Activated CD8-positive, alpha-beta T cell treated with anti-CD3 and anti-CD28 coated beads, Interleukin-2, amount 10 ng/mL, durations not matched to agents 7 days and 5 days (primary cell): ENCODE results near the gene LRRC3. TPM values are rescaled to one million over a fixed set of nuclear protein-coding genes. Genes with fewer than 3 reads are reported as not detected.

Source experiments
- ATAC-seq: fragments of 150-1000 bp; cut with Tn5 transposase; one replicate; pipeline ENCODE4 v1.10.0; 2021; ENCODE audit warnings: moderate library complexity
- CTCF ChIA-PET: fragments of 350-600 bp; sonication (Branson Sonifier 250); formaldehyde crosslinking; loops from one replicate; lab custom pipeline; 2021; ENCODE audit warnings: antibody characterized with exemption; lab: Charles Lee
- POLR2A ChIA-PET: fragments of 350-600 bp; sonication (Branson Sonifier 250); formaldehyde crosslinking; loops from one replicate; lab custom pipeline; 2021; ENCODE audit warnings: antibody characterized with exemption; lab: Charles Lee
- DNase-seq: peaks from one replicate; pipeline ENCODE4 v3.0.0-alpha.2; 2020
- H3K27ac Mint-ChIP-seq: one replicate; pipeline ENCODE4 v1.8.0; 2021; ENCODE audit warnings: mild to moderate bottlenecking, mixed read lengths
- H3K27me3 Mint-ChIP-seq: one replicate; pipeline ENCODE4 v1.8.0; 2021; ENCODE audit warnings: low read depth, mixed read lengths
- H3K36me3 Mint-ChIP-seq: one replicate; pipeline ENCODE4 v1.8.0; 2021; ENCODE audit warnings: low read depth, mixed read lengths
- H3K4me1 Mint-ChIP-seq: one replicate; pipeline ENCODE4 v1.8.0; 2021; ENCODE audit warnings: low read depth, mixed read lengths
- H3K4me3 Mint-ChIP-seq: one replicate; pipeline ENCODE4 v1.8.0; 2021; ENCODE audit warnings: mild to moderate bottlenecking, mixed read lengths
- H3K9me3 Mint-ChIP-seq: one replicate; pipeline ENCODE4 v1.8.0; 2022; ENCODE audit warnings: mixed read lengths; ENCODE audit not compliant: insufficient read depth
- total RNA-seq, 2 experiments: library from RNA; stranded (reverse); gene quantifications; one replicate each; pipeline ENCODE4 v1.2.3, GENCODE V29; 2021

Gene LRRC3
- total RNA-seq, 2 experiments from 2014 or later = 3.2 to 3.4 TPM

DNA sequence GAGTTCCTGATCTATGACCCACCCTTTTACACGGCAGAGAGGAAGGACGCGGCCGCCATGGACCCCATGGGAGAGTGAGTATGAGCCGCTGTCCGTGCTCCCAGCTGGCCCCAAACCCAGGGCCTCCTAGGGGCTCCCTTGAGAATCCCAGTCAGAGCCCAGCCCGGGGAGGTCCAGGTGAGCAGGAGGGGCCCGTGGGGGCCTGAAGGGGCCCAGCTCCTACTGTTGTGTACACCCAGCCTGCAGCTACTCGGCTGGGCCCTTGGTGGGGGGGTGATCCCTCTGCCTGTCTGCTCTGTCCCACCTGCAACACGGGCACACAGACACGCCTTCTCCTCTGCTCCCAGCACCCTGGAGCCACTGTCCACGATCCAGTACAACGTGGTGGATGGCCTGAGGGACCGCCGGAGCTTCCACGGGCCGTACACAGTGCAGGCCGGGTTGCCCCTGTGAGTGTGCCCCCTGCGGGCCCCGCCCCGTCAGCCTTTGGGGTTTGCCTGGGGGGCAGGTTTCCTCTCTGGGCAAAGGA, 28.6 kb upstream of the LRRC3 start:
- peaks cover 30% of the 10 kb centered on the region for H3K36me3 Mint-ChIP-seq
- ATAC-seq (no peak), DNase-seq (no peak)
- ChIA-PET POLR2A (no interaction called here), CTCF (no interaction called here)
- no peaks in the 10 kb centered on the region for H3K27me3 Mint-ChIP-seq
- H3K9me3 Mint-ChIP-seq = peaks cover 13% of the 10 kb centered on the region
- H3K4me3 Mint-ChIP-seq = no peak overlapping the region
- no peaks in the 10 kb centered on the region for H3K4me1 Mint-ChIP-seq
- H3K27ac Mint-ChIP-seq = no peak overlapping the region

DNA sequence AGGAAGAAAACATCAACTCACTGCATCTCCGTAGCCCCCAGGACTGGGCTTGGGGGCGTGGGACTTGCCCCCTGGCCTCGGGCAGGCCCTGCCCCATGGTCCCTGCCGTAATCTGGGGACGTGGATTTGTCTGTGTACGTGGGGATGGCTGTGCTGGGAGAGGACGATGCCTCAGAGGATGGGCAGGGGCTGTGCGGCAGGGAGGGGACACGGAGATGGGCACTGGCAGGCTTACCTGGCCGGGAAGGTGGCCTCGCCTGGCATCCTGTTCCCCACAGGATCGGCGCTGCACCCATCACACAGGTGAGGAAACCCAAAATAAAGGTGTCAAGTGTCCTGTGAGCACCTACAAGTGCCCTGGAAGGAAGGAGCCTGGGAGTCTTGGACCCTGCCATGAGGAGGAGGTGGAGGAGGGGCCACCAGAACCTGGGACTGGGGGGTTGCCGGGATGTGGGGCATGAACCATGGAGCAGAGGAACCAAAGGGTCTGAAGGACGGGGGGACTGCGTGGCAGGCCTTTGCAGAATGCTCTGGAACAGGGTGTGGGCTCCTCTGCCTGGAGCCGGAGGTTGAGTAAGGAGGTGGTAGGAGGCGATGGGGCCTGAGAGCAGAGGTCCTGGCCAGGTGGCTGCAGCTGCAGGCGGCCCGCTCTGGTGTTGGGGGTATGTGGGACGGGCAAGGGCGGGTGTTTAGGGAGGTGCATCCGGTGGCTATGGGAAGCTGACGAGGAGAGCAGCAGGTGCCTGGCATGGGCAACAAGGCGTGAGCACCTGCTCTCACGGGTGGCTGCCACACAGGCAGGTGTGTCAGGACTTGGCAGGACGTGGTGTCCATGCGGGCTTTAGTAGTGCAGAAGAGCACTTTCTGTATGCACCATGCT, 27.8 kb upstream of the LRRC3 start:
- POLR2A ChIA-PET = interaction anchor here (0.6 kb wide), 1 partner anchor 838 kb away, joined by 3 read pairs; no protein-coding TSS in a partner anchor
- Mint-ChIP-seq H3K27ac (no peak overlapping the region), H3K27me3 (no peaks in the 10 kb centered on the region), H3K36me3 (peaks cover 34% of the 10 kb centered on the region), H3K4me3 (no peak overlapping the region), H3K9me3 (peaks cover 13% of the 10 kb centered on the region), H3K4me1 (no peaks in the 10 kb centered on the region)
- no peak for DNase-seq
- ATAC-seq = no peak
- CTCF ChIA-PET = no interaction called here

DNA sequence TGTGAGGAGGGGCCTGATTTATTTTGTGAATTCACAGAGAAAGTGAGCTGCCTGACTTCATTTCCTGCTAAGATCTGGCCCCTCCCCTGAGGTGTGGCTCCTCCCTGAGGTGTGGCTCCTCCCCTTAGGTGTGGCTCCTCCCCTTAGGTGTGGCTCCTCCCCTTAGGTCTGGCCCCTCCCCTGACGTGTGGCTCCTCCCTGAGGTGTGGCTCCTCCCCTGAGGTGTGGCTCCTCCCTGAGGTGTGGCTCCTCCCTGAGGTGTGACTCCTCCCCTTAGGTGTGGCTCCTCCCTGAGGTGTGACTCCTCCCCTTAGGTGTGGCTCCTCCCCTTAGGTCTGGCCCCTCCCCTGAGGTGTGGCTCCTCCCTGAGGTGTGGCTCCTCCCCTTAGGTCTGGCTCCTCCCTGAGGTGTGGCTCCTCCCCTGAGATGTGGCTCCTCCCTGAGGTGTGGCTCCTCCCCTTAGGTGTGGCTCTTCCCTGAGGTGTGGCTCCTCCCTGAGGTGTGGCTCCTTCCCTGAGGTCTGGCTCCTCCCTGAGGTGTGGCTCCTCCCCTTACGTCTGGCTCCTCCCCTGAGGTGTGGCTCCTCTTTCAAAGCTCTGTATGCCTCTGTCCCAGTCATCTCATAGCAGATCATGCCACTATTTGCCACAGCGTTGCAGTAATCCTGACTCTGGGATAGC, 26.9 kb upstream of the LRRC3 start:
- ChIA-PET CTCF (no interaction called here), POLR2A (interaction anchor here (0.6 kb wide), 1 partner anchor 839 kb away, joined by 3 read pairs; no protein-coding TSS in a partner anchor)
- peaks cover 13% of the 10 kb centered on the region for H3K9me3 Mint-ChIP-seq
- DNase-seq (peak; percentile 62), ATAC-seq (peak; percentile 47)
- H3K36me3 Mint-ChIP-seq = peaks cover 31% of the 10 kb centered on the region
- H3K4me3 Mint-ChIP-seq = no peak overlapping the region
- no peaks in the 10 kb centered on the region for H3K27me3 Mint-ChIP-seq
- H3K4me1 Mint-ChIP-seq = no peaks in the 10 kb centered on the region
- no peak overlapping the region for H3K27ac Mint-ChIP-seq

DNA sequence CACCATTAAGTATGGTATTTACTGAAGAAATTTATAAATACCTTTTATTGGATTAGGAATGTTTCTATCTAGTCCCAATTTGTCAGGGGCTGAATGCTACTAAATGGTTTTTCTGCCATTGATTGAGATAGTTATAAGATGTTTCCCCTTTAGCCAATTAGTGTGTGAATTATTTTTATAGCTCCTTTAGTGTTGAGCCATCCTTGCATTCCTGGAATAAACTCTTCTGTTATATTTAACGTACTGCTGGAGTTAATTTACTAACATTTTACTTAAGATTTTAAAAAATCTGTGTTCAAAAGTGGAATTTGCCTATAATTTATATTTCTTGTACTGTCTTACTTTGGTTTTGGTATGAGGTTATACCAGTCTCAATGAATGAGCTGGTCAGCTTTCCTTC, 25.4 kb upstream of the LRRC3 start:
- Mint-ChIP-seq H3K9me3 (peaks cover 13% of the 10 kb centered on the region), H3K27ac (no peak overlapping the region), H3K4me1 (no peaks in the 10 kb centered on the region), H3K27me3 (no peaks in the 10 kb centered on the region), H3K4me3 (no peak overlapping the region), H3K36me3 (peaks cover 31% of the 10 kb centered on the region)
- POLR2A ChIA-PET = no interaction called here
- no peak for ATAC-seq
- CTCF ChIA-PET = interaction anchor here (0.6 to 1.3 kb wide), 3 partner anchors 22 to 131 kb away, joined by 3 to 4 read pairs (median 3); no protein-coding TSS in a partner anchor
- no peak for DNase-seq

DNA sequence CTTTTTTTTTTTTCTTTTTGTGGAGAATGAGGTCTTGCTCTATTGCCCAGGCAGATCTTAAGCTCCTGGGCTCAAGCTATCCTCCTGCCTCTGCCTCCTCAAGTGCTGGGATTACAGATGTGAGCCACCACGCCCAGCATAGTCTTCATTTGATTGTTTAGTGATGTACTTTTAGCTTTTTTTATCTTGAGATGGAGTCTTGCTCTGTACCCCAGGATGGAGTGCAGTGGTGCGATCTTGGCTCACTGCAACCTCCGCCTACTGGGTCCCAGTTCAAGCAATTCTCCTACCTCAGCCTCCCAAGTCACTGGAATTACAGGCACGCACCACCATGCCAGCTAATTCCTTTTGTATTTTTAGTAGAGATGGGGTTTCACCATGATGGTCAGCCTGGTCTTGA, 24.0 kb upstream of the LRRC3 start:
- no peak for DNase-seq
- Mint-ChIP-seq H3K9me3 (peaks cover 13% of the 10 kb centered on the region), H3K4me1 (no peaks in the 10 kb centered on the region), H3K27ac (no peak overlapping the region), H3K27me3 (no peaks in the 10 kb centered on the region), H3K36me3 (peaks cover 34% of the 10 kb centered on the region), H3K4me3 (no peak overlapping the region)
- no peak for ATAC-seq
- POLR2A ChIA-PET = interaction anchor here (1.0 kb wide), 1 partner anchor 10 kb away, joined by 4 read pairs; no protein-coding TSS in a partner anchor
- CTCF ChIA-PET = no interaction called here

DNA sequence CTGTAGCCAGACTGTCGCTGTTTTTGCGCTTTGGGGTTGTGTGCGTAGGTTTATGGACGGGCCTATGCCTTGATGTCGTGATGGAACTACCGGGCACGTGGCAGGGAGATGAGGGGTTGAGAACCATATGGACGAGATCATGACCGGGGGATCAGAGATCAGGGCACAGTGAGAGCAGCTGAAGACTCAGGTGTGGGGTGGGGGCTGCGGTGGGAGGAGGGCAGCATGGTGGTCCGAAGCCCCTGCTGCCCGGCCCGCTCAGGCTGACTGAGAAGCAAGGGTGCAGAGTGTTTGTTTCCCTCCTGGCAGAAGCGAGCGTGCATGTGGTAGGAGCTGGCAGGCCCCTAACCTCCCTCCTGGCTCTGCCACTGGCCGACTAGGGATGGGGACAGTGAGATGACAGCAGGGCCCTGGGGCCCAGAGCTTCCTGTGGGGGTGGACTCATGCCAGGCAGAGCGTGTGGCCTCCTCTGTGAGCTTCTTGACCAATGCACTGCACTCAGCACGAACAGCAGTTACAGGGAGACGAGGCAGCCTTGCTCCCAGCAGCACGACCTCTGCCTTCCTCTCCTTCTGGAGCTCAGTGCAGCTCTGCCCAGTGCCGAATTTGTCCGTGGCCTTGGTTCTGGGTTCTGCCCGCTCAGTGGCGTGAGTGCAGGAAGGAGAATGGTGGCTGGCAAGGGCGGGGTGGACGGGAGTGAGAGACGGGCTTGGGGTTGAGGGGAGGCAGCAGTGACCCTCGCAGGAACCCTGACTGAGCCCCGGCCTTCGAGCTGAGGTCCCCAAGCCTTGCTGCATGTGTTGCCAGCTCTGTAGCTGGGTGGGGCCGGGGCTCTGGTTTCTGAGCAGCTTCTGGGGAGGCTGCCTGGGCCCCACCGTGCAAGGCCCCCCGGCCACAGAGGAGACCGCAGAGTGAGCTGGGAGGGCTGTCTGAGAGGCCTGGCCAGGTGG, 22.2 kb upstream of the LRRC3 start:
- ChIA-PET CTCF (no interaction called here), POLR2A (no interaction called here)
- no peak for ATAC-seq
- Mint-ChIP-seq H3K27ac (no peak overlapping the region), H3K4me1 (no peaks in the 10 kb centered on the region), H3K36me3 (peaks cover 22% of the 10 kb centered on the region), H3K27me3 (no peaks in the 10 kb centered on the region), H3K4me3 (no peak overlapping the region), H3K9me3 (peaks cover 13% of the 10 kb centered on the region)
- no peak for DNase-seq

DNA sequence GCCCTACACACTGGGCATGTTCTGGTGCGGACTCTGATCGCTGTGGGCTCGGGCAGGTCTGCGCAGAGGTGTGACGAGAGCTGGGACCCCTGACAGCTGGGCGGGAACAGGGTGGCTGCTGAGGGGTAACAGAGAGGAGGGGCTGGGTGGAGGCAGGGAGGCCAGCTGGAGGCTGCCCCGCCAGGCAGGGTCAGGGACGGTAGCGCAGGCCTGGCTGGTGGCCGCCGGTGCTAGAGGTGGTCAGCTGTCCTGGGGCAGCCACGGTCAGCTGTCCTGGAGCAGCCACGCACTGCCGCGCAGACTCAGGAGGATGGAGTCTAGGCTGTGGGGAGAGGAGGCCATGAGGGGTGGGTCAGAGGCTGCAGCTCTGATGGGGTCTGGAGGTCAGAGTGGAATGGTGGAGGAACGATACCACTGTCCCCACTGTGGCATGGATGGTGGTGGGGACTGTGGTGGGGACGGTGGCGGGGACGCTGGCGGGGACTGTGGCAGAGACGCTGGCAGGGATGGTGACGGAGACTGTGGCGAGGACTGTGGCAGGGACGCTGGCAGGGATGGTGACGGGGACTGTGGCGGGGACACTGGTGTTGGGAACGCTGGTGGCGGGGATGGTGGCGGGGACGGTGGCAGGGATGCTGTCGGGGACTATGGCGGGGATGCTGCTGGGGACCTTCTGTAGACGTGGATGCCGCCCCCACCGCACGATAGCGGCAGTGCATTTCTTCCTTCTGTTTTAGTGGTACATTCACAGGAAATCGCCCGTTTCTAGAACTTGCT, 21.3 kb upstream of the LRRC3 start:
- ChIA-PET CTCF (no interaction called here), POLR2A (no interaction called here)
- peaks cover 13% of the 10 kb centered on the region for H3K9me3 Mint-ChIP-seq

DNA sequence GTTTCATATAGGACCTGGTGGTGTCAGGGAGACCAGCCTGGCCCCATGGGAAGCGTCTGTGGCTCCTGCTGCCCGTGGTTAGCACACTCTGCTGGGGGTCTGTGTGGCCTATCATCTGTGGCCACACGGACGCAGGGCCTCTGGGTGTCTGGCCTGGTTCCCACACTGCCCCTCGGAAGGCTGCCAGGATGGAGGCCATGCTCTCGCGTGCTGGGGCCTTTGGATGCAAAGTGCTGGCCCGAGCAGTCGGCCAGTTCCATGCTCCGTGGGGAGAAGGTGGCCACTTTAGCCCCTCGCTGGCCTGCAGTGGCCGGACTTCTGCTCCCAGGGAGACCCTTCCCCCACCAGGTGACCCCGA, 20.8 kb upstream of the LRRC3 start:
- Mint-ChIP-seq H3K27ac (no peak overlapping the region), H3K27me3 (no peaks in the 10 kb centered on the region), H3K36me3 (peaks cover 19% of the 10 kb centered on the region), H3K9me3 (peaks cover 13% of the 10 kb centered on the region), H3K4me3 (no peak overlapping the region), H3K4me1 (no peaks in the 10 kb centered on the region)
- CTCF ChIA-PET = no interaction called here
- no peak for ATAC-seq
- DNase-seq = no peak
- POLR2A ChIA-PET = no interaction called here

More for the DNA sequence above, 21.3 kb upstream of the LRRC3 start:
- ATAC-seq = no peak
- H3K4me1 Mint-ChIP-seq = no peaks in the 10 kb centered on the region
- H3K27ac Mint-ChIP-seq = no peak overlapping the region
- no peak overlapping the region for H3K4me3 Mint-ChIP-seq
- no peaks in the 10 kb centered on the region for H3K27me3 Mint-ChIP-seq
- peaks cover 19% of the 10 kb centered on the region for H3K36me3 Mint-ChIP-seq
- DNase-seq = no peak

DNA sequence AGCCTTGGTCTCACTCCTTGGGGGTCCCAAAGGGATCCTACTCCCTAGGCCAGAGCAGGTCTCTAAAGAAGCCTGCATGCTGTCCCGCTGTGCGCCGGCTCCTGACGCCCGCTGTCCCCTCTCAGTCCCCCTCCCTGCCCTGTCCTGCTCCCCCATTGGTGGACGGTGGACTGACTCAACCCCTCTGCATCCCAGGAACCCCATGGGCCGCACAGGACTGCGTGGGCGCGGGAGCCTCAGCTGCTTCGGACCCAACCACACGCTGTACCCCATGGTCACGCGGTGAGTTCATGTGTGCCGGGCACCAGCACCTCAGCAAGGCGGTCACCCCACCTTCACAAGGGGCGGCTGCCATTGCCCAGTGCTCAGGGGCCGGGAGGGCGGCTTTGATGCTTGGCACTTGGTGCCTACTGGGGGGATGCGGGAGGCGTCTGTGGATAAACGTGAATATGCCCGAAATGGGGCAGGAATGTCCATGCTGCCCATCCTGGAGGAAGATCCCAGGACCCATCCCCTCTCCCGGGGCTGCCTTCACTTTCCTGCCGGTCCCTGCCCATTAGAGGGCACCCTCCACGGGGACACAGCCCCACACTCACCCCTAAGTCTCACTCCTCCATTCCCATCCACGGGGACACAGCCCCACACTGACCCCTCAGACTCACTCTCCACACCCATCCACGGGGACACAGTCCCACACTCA, 20.2 kb upstream of the LRRC3 start:
- Mint-ChIP-seq H3K4me3 (no peak overlapping the region), H3K27ac (no peak overlapping the region), H3K27me3 (no peaks in the 10 kb centered on the region), H3K9me3 (peaks cover 8% of the 10 kb centered on the region), H3K36me3 (peaks cover 14% of the 10 kb centered on the region), H3K4me1 (no peaks in the 10 kb centered on the region)
- ATAC-seq = no peak
- POLR2A ChIA-PET = no interaction called here
- CTCF ChIA-PET = no interaction called here
- no peak for DNase-seq

DNA sequence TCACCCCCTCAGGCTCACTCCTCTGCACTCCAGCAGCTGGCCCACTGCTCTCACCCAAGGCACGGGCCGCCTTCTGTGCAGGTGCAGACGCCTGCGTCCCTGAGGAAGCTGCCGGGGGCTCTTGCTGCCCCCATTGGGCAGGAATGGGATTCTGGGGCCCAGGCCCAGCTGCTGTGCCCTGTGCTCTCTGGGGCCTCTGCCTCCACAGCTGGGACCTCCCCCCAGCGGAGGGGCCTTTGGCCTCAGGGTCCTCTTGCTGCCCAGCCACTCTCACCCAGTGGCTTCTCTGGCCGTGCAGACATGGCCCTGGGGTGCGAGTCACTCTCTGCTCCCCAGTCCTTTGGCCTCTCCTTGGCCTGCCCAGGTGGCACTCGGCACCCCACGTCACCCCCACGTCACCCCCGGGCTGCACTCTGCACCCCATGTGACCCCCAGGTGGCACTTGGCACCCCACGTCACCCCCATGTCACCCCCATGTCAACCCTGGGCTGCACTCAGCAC, 19.1 kb upstream of the LRRC3 start:
- Mint-ChIP-seq H3K27ac (no peak overlapping the region), H3K4me1 (no peaks in the 10 kb centered on the region), H3K9me3 (peaks cover under 1% of the 10 kb centered on the region), H3K4me3 (no peak overlapping the region), H3K27me3 (no peaks in the 10 kb centered on the region), H3K36me3 (peaks cover 10% of the 10 kb centered on the region)
- ChIA-PET CTCF (no interaction called here), POLR2A (no interaction called here)
- DNase-seq (no peak), ATAC-seq (no peak)
